CD4-positive, alpha-beta T cell treated with Interferon gamma for 1 hour (primary cell): ENCODE results near the gene TEX11.
"Not testable (repeated sequence)": the region's sequence is repeated elsewhere in the genome, so short reads cannot be mapped to it uniquely, and the experiment has no call there.

Experiments used
- DNase-seq: peaks from one replicate; pipeline ENCODE4 v3.0.0-alpha.2; 2020

The TEX11 gene

DNA sequence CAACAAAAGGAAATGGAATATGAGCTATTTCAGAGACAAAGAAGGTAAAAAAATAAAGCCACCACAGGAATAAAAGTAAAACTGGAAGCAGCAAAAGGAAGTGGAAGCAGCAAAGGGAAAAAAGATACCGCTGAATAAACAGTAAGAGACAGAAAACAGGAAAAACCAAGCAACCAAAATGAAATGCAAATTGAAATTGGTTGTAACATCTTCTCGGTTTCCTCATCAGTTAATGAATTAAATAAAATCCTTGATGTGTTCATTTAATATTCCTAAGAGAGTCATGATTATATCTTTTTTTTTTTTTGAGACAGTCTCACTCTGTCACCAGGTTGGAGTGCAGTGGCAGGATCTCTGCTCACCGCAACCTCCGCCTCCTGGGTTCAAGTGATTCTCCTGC is 331.1 kb downstream of the TEX11 start:
- no peak for DNase-seq

DNA sequence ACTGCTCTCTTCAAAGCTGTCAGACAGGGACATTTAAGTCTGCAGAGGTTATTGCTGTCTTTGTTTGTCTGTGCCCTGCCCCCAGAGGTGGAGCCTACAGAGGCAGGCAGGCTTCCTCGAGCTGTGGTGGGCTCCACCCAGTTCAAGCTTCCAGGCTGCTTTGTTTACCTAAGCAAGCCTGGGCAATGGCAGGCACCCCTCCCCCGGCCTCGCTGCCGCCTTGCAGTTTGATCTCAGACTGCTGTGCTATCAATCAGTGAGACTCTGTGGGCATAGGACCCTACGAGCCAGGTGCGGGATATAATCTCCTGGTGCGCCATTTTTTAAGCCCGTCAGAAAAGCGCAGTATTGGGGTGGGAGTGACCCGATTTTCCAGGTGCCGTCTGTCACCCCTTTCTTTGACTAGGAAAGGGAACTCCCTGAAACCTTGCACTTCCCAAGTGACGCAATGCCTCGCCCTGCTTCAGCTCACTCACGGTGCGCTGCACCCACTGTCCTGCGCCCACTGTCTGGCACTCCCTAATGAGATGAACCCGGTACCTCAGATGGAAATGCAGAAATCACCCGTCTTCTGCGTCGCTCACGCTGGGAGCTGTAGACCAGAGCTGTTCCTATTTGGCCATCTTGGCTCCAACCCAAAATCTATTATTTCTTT is 338.5 kb downstream of the TEX11 start:
- not testable (repeated sequence) for DNase-seq

DNA sequence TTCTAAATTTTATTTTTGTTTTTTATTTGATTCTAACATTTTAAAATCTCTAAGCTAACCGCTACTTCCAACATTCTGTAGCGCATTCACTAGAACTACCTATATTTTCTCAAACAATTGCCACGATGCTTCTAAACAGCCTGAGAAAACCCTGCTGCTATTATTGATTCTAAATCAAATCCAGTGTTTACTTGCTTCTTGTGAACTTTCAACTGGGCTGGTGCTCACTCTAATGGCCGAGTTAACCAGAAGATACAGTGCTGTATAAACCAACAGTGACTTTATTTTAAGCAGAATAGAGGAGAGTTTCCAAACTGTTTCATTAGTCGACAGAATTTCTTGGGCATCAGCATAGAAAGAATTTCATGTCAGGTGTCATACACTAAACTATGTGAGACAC is 353.6 kb downstream of the TEX11 start:
- DNase-seq, result no peak

DNA sequence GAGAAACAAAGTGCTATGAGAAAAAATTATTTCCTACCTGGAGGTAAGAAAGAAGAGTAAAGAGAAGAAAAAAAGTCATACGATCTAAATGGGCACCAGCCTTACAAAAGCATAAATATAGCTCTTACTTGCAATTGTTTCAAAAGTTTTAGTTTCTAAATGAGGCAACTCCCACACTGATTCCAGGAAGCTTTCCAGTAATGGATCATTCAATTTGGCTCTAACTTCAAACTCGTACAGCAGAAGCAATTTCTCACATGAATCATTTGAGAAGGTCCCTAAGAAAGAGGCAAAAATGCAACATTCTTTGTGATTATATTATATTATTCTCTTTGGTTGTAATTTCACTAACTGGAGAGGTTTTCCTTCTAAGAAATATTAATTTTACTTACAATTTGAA is 354.0 kb downstream of the TEX11 start:
- DNase-seq, result no peak

DNA sequence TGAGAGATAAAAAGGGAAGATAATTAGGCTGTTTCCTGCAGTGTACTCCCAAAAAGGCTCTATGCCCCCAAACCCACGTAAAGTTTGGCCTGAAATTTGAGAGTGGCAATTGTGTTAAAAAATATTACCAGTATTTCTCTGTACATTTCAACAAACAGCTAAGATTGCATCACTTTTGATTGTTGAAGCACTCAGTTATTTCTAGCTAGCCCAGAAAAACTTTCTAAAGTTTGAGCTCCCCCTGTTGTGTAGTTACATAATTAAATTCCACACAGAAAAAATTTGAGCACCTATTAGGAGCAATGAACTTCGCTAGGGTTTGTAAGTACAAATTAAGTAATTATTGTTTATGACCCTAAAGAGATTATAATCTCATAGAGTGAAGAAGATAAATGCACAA is 354.4 kb downstream of the TEX11 start:
- no peak for DNase-seq

DNA sequence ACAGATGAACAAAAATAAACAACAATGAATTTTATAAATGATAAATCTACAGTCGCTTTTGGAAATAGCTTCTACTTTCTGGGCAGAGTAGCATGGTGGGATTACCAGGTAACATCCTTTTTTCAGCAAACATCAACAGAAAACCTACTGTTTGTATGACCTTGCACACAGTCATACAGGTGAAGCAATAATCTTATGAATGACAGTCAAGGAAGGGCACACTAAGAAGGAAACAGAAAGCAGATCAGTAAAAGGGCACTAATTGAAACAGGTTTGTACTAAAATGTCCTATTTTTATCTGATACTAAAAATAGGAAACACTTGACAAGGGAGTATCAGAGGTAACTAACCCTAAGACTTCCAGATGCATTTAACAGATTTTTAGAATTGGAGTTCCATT is 355.0 kb downstream of the TEX11 start:
- no peak for DNase-seq

DNA sequence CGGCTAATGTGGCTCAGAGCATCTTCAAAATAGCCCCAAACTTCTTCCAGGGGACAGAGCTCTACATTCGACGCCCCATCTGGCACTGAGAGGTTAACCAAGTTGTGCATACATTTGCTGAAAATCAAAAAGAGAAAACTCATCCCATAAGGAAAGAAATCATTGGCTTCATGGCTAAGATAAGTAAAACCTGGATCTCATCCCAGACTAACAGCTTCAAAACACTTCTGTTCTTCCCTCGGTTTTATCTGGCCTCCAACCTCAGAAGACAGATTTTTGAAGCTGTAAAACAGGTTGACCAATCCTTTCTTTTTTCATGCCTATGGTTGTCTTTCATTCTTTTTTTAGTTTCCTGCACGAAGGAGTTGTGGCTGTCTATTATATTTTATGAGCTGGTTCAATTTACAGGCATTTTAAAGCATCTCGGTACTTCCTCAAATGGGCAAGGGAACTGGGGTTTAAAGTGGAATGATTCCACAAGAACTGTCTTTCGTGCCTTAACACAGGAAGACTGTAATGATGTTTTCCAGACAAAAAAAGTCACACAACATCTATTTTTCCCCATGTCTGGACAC is 356.3 kb downstream of the TEX11 start:
- no peak for DNase-seq

DNA sequence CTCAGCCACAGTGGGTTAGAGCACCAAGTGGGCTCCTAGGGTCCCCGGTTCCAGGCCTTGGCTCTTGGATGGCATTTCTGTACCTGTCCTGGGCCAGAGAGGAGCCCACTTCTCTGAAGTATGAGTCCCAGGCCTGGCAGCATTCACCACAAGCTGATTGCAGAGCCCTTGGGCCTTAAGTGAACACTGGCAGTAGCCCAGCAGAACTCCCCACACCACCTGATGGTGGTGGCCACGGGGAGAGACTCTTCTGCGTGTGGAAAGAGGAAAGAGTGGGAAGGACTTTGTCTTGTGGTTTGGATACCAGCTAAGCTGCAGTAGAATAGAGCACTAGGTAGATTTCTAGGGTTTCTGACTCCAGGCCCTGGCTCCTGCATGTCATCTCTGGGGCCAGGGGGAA is 359.1 kb downstream of the TEX11 start:
- no peak for DNase-seq

DNA sequence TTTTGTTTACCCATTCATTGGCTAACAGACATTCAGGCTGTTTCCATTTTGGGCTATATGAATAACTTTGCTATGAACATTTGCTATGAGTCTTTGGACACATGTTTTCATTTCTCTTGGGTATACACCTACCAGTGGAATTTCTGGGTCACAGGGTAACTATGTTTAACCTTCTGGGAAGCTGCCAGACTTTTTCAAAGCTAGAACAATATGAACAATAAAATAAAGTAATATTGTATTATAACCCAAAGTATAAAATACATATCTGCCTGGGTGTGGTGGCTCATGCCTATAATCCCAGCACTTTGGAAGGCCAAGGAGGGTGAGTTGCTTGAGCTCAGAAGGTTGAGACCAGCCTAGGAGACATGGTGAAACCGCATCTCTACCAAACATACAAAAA is 373.3 kb downstream of the TEX11 start:
- no peak for DNase-seq

DNA sequence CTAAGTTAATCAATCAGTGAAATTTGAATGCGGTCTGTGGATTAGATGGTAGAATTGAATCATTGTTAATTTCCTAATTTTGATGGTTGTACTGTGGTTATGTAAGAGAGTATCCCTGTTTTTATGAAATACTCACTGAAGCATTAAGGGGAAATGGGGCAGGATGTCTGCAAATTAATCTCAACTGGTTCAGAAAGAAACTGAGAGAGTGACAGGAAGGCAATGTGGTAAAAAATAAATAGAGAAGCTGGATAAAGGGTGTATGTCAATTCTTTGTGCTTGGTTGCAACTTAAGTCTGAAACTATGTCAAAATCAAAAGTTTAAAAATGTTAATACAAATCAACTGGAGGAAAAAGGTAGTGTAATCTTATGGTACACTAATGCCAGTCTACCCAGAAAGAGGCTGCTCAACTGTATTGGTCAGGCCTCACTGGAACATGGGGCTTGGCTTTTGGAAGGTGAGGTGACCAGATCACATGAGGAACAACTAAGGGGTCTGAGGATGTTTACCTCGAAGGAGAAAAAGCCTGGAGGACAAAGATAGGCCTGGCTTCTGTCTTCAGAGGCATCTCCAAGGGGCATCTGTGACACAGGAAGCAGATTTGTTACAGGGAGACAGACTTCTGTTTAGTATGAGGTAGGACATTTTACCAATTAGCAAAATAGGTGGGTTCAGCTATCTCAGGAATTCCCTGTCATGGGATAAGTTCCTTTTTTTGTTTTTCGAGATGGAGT is 380.7 kb downstream of the TEX11 start:
- no peak for DNase-seq

DNA sequence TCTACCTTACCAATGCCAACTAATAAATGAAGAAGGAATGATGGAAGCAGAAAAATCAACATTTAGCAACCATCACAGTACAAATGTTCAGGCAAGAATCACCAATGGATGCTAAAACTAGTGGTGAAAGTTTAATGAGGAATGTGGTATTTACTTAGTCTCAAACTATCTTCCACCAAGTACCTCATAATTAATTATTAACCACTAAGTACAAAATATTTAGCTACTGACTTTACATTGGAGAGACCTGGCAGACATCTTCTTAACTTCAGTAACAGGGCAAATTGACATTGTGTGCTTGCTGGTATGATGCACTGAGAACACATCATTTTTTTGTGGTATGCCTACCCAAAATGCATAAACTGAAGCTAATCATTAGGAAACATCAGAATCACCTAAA is 381.5 kb downstream of the TEX11 start:
- DNase-seq, result no peak

DNA sequence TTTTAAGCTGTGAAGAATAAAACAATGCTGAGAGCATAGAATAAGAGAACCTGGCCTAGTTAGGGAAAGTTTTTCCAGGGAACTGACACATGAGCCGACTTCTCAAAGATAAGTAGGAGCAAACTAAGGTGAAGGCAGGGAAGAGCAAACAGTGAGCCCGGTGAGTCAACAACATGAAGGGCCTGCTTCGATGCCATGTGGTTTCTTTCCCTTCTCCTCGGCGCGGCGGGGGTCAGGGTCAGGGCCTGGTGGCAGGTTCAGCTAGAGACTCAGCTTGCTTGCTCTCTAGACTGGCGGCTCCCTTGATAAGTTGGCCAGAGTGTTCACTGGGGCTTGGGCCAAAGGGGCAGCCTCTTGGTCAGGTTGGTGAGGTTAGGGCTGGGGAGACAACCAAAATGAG is 382.8 kb downstream of the TEX11 start:
- DNase-seq, result no peak

DNA sequence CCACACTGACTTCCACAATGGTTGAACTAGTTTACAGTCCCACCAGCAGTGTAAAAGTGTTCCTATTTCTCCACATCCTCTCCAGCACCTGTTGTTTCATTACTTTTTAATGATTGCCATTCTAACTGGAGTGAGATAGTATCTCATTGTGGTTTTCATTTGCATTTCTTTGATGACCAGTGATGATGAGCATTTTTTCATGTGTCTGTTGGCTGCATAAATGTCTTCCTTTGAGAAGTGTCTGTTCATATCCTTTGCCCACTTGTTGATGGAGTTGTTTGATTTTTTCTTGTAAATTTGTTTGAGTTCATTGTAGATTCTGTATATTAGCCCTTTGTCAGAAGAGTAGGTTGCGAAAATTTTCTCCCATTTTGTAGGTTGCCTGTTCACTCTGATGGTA is 392.8 kb downstream of the TEX11 start:
- not testable (repeated sequence) for DNase-seq

DNA sequence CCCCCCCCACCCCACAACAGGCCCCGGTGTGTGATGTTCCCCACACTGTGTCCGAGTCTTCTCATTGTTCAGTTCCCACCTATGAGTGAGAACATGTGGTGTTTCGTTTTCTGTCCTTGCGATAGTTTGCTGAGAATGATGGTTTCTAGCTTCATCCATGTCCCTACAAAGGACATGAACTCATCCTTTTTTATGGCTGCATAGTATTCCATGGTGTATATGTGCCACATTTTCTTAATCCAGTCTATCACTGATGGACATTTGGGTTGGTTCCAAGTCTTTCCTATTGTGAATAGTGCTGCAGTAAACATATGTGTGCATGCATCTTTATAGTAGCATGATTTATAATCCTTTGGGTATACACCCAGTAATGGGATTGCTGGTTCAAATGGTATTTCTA is 393.2 kb downstream of the TEX11 start:
- not testable (repeated sequence) for DNase-seq

DNA sequence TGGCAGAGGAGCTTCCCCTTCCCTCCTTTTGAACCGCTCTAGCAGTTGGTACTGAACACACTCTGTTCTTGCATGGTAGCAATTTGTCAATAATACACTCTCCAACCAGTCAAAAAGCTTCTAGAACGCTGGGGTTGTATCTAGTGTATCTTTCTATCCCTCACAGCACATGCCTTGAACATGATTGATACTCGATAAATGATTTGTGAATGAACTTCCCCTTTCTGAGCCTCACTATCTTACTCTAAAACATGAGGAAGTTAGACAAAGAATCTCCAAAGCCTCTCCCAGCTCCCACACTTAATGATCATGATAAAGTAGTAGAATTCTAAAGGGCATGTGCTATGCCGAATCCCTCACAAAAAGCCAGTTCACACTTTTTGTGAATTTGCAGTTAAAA is 399.4 kb downstream of the TEX11 start:
- DNase-seq, result no peak

DNA sequence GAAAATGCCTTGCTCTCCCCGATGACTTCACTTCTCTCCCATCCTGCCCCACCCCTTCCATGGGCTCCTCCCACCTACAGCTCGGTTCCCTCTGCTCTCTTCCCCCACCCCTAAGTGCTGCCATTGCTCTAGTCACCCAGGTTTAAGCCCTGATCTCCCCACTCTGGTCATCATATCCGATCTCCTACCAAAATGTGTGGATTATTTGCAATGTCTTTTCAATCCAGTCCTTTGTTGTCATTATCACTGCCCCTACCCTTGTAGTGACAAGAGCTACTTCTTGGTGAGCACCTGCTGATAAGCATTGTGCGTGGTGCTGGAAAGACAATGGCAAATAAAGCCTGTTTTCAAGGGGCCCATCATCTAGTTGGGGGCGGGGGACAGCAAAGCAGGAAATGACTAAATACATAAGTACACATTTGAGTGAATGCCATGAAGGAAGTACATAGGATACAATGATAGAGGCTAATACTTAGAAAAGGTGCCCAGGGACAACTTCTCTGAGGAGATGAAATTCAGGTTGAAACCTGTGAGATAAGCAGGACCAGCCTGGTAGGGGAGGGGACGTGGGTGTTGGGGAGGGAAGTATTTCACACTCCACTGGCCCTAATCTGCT is 400.1 kb downstream of the TEX11 start:
- DNase-seq, result no peak

DNA sequence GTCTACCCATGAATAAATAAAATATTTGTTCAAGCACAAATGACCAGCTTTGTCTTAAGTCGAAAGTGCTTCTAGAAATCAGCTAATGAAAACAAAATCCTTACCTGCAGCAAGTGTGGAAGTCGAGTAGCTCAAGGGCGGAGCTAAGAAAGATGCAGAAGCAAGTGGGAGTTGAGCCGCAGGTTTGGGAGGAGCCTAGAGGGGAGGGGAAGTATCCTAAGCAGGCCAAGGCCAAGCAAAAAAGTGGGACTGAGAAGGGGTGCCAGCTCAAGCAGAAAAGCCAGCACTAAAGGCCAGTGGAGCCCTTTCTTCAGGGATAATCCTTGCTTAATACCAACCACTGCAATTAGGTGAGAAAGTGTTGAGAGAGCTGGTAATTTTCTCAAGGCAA is 403.1 kb downstream of the TEX11 start:
- DNase-seq, result no peak

DNA sequence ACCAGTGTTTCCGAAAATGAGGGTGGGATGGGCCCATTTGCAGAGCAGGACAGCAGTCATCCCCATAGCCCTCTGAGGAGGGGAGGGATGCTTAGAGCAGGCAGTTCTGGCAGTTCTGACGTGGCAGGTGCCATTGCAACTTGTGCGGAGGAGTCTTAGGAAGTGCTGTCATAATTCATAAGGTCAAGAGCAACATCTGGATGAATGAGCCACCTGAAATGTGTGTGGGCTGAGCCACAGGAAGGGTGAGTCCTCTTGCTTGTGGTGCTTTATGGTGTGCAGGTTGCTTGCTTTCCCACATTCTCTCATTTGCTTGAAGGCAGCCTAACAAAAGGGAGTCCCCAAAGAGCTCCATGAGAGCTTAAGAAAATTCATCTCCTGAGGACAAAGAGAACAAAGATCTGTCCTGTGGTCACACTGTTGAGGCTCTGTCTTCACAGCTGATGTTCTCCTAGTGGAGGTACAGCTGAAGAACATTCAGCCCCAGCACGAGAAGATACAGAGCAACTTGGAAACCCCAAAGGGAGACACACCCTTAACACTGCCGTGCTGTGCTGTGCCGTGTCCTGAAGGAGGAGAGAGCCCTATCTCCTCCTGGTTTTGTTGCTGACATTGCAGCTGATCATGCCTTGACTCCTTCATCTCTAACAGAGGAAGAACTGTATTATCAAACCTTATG is 403.6 kb downstream of the TEX11 start:
- no peak for DNase-seq

DNA sequence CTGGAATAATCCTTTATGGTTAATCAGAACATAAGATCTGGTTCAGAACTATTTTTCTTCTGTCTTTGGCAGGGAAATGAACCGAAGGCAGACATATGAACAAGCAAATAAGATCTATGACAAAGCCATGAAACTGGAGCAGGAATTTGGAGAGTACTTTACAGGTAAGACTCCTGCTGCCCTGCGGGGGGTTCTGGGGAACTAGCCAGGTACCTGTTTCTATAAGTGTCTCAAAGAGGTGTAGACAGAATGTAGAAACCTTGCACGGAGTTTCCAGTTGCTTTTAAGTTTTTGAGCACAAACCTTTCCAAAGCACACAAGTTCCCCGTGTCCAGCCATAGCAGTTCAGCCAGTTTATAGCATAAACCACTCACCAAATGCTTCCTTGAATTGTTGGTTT is 407.7 kb downstream of the TEX11 start:
- DNase-seq, result no peak

DNA sequence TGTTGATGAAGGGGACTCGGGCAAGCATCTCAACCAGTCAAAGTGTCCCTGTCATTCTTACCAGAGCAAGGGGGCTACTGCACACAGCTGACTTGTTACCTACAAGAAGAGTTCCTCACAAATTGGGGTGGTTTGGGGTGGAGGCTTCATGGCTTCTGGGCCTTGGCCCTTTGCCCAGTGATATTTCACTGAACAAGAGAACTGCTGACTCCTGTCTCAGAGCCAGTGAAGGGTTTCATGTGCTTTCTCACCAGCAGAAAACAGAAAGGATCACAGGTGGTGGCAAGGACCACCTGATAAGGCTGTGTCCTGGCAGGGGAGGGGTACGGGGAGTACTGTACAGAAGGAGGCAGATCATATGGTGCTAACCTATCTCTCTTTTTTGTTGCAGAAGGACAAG is 410.4 kb downstream of the TEX11 start:
- DNase-seq, result no peak

DNA sequence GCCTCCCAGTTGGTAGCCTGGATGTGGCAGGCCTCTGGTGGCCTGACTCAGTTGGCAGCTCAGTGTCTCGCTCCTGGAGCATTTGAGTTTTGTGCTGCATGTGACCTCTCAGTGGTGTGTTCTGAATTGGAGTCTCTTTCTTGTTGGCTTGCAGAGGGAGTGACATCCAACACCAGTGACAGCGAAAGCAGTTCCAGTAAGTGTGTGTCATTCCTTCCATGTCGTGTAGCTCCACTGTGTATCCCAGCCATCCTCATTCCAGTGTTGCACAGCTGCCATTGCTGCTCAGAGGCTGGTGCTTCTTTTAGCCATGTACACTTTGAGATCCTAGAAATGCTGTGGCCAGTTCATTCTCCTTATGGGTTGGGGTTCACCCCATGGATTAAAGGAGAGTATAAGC is 411.5 kb downstream of the TEX11 start:
- DNase-seq, result no peak

DNA sequence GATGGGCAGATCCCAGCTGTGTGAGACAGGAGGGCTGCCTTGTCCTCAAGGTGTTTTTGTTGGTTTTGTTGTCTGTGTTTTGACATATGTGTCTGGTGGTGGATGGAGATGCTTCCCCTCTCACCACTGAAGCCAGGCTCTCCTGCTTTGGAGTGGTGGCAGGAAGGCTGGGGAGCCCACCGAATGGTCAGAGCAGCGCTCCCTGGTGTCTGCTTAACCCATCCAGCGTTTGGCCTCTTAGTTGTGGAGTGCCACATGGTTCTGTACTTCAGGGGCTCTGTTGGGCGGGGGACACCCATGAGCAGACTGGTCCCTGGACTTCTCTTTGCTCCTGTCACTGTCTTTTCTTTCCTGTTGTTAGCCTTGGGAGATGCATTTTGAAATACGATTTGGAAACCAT is 412.0 kb downstream of the TEX11 start:
- DNase-seq, result no peak

DNA sequence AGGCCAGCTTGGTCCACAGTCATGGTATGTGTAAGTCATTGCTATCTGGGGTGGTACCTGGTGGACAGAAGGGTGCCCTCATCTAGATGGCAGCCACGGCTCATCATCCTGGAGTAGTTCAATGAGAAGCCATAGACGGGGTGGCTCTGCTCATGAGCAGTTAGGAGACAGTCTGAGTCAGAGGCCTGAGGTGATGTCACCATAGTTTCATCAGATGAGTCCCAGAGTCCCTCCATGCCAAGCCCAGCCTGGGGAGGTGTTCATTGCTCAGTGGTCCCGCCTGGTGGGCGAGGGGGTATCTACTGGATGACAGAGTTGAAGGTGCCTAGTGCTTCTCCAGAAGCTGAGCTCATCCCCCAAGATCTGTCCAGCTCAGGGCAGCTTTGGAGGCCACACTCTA is 414.1 kb downstream of the TEX11 start:
- no peak for DNase-seq

DNA sequence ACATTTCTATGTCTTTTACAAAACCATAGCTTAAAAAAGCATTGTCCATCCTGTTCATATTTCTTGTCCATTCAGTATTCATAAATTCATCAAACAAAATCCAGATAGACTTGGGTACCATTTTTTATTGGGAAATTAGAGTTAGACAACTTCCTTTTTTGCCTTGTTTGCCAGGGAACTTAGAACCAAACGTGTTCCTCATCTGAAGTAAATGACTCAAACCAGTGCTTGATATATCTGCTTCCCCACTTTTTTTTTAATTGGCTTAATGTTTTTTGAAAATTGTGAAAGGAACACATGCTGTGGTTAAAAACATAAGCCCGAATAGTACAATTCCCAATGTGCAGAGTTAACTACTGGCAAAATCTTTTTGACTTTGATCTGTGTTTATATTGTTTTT is 419.7 kb downstream of the TEX11 start:
- no peak for DNase-seq
